SH-SY5Y (cell line): Measurements from ENCODE around the gene PQBP1.

Experiments
- GATA2 ChIP-seq: IDR thresholded peaks from 2 replicates; pipeline ENCODE4 v1.6.1; 2011; ENCODE audit warnings: mild to moderate bottlenecking, low read depth, low read length
- GATA3 ChIP-seq: IDR thresholded peaks from 2 replicates; pipeline ENCODE4 v1.6.1; 2011; ENCODE audit warnings: low read depth, mild to moderate bottlenecking, low read length, moderate library complexity

The PQBP1 gene, protein sequence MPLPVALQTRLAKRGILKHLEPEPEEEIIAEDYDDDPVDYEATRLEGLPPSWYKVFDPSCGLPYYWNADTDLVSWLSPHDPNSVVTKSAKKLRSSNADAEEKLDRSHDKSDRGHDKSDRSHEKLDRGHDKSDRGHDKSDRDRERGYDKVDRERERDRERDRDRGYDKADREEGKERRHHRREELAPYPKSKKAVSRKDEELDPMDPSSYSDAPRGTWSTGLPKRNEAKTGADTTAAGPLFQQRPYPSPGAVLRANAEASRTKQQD

DNA sequence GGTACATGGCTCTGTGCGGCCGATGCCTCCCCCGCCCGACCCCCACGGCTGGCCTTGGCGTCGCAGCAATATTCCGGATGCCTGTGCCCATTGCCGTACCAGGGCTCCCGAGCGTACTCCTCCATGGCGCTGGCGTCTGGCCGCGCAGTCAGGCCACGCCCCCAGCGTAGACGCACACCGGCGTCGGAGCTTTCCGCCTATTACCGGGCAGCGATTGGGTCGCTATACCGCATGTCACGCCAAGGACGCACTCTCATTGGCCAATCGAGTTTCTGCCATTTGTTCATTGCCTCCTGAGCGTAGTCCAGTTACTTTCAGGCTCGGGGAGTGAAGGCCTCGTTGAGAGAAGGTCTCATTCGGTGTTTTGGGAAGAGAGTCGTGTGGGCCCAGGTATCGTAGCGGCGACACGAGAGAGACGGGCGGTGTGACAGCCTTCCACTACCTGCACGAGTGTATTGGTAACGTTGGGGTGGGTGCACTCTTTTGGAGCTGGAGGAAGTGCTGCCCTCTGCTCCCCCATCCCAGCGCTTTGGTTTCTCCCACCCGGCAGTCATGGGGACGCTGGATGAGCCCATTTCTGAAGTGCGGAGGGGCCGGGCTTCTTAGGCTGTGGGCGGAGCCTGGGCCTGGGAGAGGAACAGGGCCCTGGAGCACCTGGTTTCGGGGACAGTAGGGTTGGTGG is at the start of gene PQBP1, which contains the start of gene TIMM17B:
Gene PQBP1 (plus strand): TSS at position 306 of the 682 bp plus-strand sequence. CDS start 580 bp downstream, outside the sequence.
Gene TIMM17B (minus strand): TSS at position 144 of the 682 bp plus-strand sequence. CDS start 19 bp downstream, at position 125.
- no peak for TF ChIP-seq GATA3
- no peak for TF ChIP-seq GATA2

DNA sequence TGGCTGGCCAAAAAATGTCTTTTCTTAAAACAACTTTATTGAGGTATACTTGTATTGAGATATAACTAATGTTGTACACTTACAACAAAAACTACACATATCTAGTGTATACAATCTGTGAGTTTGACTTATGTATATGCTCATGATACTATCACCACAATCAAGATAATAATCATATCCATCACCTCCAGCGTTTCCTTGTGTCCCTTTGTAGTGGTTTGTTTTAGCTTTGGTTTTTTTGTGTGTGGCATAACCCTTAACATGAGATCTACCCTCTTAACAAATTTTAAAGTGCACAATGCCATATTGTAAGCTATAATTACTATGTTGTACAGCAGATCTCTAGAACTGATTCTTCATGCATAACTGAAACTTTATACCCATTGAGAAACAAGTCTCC is 48.9 kb upstream of the PQBP1 start:
- TF ChIP-seq GATA2 (no peak), GATA3 (no peak)

DNA sequence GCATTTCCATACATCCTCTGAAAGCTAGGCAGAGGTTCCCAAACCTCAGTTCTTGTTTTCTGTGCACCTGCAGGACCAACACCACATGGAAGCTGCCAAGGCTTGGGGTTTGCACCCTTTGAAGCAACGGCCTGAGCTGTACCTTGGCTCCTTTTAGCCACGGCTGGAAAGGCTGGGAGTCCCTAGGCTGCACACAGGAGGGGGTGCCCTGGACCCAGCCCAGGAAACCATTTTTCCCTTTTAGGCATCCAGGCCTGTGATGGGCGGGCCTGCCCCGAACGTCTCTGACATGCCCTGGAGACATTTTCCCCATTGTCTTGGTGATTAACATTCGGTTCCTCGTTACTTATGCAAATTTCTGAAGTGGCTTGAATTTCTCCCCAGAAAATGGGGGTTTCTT is 44.9 kb upstream of the PQBP1 start:
- TF ChIP-seq GATA2 (no peak), GATA3 (no peak)

DNA sequence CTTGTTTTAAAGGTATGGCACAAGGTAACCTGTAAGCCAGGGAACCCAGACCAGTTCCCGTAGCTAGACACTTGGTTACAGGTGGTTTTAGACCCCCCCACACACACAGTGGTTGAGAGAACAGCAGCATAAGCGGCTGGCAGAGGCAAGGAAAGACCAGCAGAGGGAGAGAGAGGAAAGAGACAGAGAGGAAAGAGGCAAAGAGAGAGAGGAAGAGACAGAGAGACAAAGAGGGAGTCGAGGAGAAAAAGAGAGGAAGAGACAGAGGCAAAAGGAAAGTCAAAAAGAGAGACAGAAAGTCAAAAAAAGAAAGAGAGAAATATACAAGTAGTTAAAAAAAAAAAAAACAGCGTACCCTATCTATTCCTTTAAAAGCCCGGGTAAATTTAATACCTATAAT is 42.8 kb upstream of the PQBP1 start:
- no peak for TF ChIP-seq GATA3
- no peak for TF ChIP-seq GATA2

DNA sequence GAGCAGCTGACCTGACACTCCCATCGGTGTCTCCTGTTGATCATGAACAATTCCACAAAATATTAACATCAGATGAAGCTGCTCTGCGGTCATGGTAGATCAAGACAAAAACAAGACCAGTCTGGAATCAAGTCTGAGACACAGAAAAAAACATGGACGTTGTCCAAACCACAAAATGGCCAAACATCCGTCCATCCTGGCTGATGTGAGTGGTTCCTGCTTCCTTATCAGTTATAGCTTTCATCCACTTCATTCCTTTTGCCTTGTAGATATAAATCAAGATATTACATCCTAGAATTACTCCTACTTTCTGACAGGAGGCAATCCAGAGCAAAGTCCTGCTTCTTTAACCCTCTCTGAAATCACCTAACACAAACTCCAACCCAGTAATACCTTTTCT is 33.5 kb upstream of the PQBP1 start:
- no peak for TF ChIP-seq GATA3
- no peak for TF ChIP-seq GATA2

DNA sequence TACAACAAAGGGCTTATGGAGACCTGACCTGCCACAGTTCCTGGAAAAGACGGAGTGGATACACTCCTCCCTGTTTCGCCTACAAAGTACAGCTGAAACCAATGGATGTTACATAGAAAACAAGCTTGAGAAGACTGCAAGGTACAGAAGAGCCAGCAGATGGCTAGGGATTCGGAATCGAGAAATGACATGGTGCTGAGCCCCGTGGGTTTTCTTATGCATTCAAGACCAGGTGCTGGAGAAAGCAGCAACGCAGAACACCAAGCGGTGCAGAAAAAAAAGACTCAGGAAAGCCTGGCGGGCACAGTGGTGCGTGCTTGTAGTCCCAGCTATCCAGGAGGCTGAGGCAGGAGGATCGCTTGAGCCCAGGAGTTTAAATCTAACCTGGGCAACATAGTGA is 14.0 kb upstream of the PQBP1 start:
- TF ChIP-seq GATA3 (no peak), GATA2 (no peak)

DNA sequence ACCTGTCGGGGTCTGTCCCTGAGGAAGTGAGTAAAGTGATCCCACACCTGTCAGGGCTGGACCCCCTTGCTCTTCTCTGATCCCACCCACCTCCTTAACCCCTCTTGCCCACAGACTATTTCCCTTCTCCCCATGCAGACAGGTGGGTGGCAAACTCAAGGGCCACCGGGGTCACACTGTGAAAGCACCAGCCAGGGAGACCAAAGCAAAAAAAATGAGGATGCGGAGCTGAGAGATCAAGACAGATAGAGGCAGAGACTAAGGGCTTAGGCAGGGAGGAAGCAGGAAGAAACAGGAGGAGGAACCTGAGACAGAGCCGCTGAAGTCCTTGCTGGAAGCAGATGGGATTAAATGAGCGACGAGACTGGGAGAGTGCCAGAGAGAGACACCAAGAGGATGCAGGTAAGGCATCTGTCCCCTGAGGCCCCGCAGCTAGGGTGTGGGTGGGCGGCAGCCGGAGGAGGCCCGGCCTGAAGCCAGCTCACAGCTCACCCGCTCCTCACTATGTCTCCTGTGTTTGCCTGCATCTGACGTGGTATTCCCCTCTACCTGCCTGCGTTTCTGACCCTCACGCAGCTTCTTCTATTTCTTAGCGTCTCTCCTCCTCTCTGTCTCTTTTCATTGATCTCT is 7.3 kb upstream of the PQBP1 start:
- TF ChIP-seq GATA2 (no peak), GATA3 (no peak)

DNA sequence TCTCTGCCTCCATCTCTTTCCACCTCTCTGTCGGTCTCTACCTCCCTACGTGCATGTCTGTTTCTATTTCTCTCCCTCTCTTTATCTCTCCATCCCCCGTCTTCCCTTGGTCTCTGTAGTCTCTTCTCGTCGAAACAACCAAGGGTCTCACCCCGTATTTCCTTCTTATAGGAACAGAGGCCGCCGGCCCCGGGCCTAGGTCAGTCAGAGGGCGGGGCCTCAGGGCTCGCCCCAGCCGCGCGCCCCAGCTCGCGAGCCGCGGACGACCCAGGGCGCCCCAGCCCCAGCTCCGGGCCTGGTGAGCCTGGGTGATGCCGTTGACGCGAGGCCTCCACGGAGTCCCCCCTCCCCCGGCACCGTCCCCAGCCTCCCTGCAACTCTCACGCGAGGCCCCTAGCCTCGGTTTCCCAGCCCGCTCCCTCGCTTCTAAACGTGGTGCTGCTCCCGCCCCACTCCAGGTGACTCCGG is 6.8 kb upstream of the PQBP1 start:
- TF ChIP-seq GATA3 = no peak
- TF ChIP-seq GATA2 = no peak

DNA sequence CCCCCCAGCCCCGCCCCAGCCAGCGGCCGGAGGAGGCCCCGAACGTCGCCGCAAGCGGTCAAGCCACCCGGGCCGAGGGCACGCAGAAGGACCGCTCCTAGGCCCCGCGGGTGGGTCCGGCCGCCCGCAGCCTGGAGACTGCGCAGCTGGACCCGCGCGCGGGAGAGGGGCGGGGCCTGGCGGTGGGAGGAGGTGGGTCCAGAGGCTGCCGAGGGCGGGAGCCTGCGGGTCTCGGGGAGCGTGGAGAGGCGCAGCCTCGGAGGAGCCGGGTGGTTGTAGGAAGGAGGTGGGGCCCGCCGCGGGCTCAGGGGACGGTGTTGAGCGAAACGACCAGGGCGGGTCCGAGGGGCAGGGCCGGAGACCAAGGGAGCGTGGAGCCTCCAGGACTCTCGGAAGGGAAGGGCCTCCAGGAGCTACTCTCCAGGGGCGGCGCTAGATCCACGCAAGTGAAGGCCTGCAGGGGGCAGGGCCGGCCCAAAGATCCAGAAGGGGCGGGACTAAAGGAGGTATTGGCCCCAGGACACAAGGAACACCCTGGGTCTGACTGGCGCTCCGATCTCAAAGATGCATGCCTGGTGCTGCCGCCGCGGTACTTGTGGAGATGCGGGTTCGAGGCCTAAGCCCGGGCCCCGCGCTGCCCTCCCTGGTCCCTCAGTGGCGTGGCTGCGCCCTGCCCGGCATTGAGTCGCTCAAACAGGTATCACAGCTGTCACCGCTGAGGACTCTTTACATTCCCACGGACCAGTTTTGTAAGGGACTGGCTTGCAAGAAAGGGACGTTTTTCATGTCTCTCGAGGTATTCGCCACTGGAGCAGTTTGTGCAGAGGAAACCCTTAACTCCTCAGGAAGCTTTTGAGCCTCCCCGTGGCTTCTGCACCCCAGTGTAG is 6.1 kb upstream of the PQBP1 start:
- TF ChIP-seq GATA2 (no peak), GATA3 (no peak)

DNA sequence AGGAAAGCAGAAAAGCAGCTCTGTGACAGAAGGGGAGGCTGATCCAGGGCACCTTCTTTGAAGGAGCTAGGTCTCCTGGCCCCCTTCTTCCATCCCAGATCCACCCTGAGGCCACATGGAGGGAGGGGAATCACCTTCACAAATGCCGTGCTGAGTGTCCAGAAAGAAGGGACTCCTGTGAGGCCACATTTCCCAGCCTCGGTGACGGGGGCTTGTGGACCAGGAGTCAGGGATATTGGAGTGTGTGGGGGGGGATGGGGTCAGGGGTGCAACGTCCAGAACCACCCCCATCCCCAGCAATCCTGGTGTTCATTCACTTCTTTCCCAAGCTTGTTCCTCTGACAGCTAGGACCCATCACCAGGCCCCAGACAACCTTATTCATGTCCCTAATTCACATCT is 4.8 kb upstream of the PQBP1 start:
- no peak for TF ChIP-seq GATA2

DNA sequence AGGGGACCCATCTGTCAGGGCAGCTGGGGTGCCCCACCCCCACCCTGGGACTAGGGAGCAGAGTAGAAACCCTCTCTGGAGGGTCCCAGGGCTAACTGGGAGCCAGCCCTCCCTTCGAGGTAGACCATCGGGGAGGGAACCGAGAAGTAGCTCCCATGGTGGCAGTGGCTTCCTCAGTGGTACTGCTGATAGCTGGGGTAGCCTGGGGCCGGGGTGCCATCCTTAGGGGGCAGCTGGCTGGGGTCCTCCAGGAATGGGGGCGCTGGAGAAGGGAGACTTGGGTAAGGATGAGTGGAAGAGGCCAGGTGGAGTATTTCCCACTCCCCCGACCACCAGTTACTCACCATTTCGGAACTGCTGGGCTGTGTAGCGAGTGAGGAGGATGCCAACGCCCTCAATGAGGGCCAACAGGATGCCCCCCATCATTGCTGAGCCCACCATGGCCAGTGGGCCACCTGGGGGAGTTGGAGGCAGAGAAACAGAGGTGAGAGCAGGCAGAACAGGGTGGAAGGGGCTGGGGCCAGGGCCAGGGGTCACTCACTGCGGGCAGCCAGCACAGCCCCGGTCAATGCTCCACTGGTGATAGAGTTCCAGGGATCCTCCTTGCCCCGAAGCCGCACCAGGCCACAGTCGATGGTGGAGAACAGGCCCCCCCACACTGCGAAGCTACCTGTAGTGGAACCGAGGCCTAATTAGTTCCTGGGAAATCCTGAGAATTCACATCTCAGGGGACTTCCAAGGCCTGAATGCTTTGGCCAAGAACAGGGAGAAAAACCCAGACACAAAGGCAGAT is 4.0 kb upstream of the PQBP1 start:
- no peak for TF ChIP-seq GATA2
- no peak for TF ChIP-seq GATA3

DNA sequence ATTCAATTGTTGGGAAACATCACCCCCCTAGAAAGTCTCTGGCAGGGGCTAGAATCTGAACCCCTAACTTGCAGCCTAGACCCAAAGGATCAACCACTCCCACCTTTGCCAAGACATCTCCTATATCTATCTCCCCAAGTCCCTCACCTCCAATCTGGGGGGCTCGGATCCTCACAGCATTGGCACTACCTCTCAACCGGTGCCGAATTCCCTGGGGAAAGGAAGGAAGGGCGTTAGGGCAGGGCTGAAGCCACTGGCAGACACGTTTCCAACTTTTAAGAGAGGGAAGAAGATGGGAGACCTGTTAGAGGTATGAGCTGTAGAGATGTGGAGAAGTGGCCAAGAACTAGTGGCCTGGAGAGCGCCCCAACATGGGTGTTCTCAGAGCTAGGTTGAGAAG is 2.8 kb upstream of the PQBP1 start:
- no peak for TF ChIP-seq GATA2
- TF ChIP-seq GATA3 = no peak

DNA sequence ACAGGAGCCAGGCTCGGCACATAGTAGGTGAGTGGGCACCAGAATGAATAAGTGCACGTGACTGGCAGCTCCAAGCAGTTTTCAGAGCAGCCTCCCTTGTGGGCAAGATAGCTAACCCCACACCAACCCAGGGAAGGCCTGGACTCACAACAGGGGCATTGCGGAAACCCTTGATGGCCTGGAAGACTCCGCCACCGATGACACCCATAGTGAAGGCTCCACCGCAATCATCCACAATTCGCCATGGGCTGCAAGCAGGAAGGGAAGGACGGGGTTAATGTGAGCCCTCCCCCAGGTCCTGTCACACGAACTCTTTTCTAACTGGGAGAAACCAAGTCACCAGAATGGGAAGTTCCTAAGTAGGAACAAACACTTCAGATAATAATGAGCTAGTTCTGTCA is 1.1 kb upstream of the PQBP1 start:
- TF ChIP-seq GATA2 = no peak
- no peak for TF ChIP-seq GATA3

DNA sequence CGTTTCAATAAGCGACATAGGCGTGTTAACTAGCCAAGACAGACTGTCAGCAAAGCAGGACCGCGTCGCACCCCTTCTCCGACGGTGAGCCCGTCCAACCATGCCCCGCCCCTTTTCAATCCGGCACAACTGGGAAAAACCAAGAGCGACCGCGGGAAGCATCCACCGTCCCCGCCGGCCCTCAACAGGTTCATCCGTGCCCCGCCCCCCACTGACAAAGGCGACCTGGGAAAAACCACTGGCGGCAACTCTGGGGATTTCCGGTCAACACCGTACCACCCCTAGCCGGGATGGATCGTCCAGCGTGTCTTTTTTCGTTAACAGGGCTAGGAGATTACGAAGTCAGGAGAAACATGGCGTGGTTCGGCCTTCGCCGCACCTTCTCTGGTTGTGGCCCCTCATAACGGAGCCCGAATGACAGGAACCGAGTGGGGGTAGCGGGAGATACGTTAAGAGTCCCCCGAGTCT is 539 bp upstream of the PQBP1 start:
- no peak for TF ChIP-seq GATA2
- no peak for TF ChIP-seq GATA3
